GM10266 (cell line): ENCODE measurements around the gene CPTP.

Source experiments
- DNase-seq: peaks from one replicate; pipeline ENCODE4 v3.0.0; 2012; ENCODE audit errors: extremely low spot score
- TF ChIP-seq, protein P1 (sequence below): IDR thresholded peaks from 2 replicates; pipeline ENCODE4 v1.5.1; 2012; ENCODE audit warnings: mild to moderate bottlenecking, low read depth; ENCODE audit not compliant: control insufficient read depth, insufficient read depth; ENCODE audit errors: missing control alignments

The CPTP gene

DNA sequence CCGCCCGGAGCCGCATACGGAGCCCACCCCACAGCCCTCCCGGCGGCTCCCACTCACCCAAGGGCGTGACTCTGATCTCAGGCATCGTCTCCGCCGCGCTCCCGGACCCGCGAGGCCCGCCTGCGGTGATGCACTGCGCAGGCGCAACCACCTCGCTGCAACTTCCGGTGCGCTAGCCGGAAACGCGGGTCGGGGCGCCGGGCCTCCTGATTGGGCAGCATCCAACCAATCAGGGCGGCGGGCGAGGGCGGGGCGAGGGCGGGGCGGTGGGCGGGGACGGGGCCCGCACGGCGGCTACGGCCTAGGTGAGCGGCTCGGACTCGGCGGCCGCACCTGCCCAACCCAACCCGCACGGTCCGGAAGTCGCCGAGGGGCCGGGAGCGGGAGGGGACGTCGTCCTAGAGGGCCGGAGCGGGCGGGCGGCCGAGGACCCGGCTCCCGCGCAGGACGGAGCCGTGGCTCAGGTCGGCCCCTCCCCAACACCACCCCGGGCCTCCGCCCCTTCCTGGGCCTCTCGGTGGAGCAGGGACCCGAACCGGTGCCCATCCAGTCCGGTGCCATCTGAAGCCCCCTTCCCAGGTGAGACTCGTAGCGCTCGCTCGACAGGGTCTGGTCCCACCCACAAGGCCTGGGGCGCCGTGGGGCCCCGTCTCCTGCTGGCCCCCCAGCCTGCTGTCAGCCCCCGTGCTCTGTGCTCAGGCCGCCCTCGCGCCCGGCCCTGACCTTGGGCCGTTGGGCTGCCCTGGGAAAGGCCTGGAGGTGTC lies at the start of gene CPTP, which contains the start of gene INTS11:
Gene CPTP (plus strand): TSS at position 279 of the 764 bp plus-strand sequence. CDS start 2,109 bp downstream, outside the sequence.
Gene INTS11 (minus strand): TSS at position 137 of the 764 bp plus-strand sequence. CDS start 52 bp downstream, at position 85.
- peak; percentile 100 for DNase-seq
- TF ChIP-seq, protein P1, sequence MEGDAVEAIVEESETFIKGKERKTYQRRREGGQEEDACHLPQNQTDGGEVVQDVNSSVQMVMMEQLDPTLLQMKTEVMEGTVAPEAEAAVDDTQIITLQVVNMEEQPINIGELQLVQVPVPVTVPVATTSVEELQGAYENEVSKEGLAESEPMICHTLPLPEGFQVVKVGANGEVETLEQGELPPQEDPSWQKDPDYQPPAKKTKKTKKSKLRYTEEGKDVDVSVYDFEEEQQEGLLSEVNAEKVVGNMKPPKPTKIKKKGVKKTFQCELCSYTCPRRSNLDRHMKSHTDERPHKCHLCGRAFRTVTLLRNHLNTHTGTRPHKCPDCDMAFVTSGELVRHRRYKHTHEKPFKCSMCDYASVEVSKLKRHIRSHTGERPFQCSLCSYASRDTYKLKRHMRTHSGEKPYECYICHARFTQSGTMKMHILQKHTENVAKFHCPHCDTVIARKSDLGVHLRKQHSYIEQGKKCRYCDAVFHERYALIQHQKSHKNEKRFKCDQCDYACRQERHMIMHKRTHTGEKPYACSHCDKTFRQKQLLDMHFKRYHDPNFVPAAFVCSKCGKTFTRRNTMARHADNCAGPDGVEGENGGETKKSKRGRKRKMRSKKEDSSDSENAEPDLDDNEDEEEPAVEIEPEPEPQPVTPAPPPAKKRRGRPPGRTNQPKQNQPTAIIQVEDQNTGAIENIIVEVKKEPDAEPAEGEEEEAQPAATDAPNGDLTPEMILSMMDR = no peak

DNA sequence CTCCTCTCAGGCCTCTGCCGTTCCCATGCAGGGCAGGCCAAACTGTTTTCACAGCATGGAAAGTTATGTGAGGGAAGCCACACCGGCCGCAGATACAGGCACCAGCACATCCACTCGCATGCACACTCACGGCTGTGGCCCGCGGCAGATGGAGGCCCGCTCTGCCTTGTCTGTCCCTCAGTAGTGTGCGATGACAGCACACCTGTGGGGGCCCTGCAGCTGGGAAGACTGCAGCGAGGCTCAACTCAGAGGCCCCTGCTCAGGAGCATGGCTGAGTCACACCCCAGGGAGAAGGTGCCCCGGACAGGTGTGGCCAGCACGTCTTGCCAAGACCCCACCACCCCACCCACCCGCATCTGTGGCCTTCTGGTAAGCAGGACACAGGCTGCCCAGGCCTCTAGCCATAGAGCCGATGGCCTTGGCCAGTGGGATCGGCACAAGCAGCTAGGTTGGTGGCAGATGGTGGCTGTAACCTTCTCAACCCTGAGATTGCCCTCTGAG lies 49.6 kb upstream of the CPTP start:
- TF ChIP-seq, protein P1 = no peak

DNA sequence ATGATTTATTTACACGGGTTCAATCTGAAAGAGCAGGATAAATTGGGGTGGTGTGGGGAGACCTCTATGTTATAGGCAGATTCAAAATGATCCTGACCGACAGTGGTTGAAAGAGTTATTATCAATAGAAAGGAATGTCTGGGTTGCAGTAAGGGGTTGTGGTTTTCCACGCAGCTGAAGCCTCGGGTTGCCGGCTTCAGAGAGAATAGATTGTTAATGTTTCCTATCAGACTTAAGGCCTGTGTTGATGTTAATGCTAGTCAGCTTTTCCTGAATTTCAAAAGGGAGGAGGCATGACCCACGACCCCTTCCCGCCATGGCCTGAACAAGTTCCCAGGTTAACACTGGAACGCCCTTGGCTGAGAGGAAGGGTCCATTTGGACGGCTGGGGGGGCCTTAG lies 48.8 kb upstream of the CPTP start:
- DNase-seq = no peak
- TF ChIP-seq, protein P1 = no peak

More for the DNA sequence above, 49.6 kb upstream of the CPTP start:
- no peak for DNase-seq

DNA sequence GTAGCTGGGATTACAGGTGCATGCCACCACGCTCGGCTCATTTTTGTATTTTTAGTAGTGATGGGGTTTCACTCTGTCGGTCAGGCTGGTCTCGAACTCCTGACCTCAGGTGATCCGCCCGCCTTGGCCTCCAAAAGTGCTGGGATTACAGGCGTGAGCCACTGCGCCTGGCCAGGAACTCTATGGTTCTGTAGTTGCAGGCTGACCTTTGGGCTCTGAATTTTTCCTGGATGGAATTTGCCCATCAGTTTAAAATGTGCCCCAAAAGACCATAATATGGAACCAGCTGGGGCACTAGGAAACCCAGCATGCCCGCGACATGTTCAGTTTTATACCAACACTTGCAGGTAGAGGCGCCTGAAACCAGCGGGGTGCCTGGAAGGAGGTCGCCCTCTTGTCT lies 46.0 kb upstream of the CPTP start:
- no peak for DNase-seq
- TF ChIP-seq, protein P1 = no peak

DNA sequence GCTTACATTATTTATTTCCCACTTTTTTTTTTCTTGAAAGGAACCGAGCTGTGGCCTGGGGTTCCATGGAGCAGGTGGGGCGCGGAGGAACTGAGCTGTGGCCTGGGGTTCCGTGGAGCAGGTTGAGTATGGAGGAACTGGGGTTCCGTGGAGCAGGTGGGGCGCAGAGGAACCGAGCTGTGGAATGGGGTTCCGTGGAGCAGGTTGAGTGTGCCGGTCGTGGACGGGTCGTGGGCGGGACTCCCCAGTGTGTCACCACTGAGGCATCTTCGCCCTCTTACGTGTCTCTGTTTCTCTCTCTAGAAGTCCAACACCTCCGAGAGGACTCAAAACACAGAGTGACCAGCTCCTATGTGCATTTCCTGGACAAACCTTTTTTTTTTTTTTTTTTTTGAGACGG lies 45.6 kb upstream of the CPTP start:
- TF ChIP-seq, protein P1 = no peak
- DNase-seq = no peak

DNA sequence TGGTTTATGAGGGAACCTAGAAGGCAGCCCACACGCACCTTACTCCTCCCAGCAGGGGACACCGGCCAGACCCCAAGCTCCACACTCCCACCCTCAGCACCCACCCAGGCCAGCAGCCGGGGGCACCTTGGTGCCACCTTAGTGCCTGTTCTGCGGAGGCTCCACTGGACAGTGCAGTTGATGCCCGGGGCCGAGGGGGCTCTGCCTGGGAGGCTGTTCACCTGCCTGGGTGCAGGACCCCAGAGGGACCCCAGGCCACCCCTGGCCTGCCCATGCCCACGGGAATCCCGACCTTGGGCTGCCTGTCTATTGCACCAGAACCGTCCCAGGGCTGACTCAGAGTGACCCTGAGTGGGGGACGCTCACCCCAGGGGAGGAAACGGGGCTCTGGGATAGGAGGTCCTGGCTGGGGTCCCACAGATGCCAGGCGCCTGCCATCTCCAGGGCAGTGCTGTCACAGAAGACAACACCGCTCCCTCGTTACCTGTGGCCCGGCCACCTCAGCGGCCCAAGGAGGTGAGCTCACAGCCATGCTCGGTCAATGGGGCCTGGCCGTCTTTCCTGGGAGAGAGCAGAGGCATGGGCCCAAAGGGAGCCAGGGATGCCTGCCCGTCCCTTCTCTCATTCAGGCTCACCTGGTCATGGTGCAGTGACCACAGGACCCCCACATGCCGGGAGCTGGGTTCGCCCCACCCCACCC lies 43.7 kb upstream of the CPTP start:
- TF ChIP-seq, protein P1 = no peak

More for the DNA sequence above, 43.7 kb upstream of the CPTP start:
- no peak for DNase-seq
